H9 (cell line): Measurements from ENCODE around the gene CD244. TPM values are rescaled to one million over a fixed set of nuclear protein-coding genes. Genes with fewer than 3 reads are reported as not detected.

Experiments
- DNase-seq: peaks from one replicate; pipeline ENCODE4 v3.0.0-alpha.2; 2017
- H2AFZ ChIP-seq: one replicate; pipeline ENCODE4 v1.6.1; 2013; ENCODE audit warnings: mild to moderate bottlenecking, low read length, control low read depth, moderate library complexity
- H2AK5ac ChIP-seq: 2 replicates; pipeline ENCODE4 v1.6.1; 2013; ENCODE audit warnings: low read length, control low read depth, mixed read lengths; ENCODE audit not compliant: insufficient read length
- H2BK120ac ChIP-seq: one replicate; pipeline ENCODE4 v1.6.1; 2013; ENCODE audit warnings: low read depth, mild to moderate bottlenecking, low read length, control low read depth, inconsistent platforms; ENCODE audit not compliant: poor library complexity, severe bottlenecking
- H2BK12ac ChIP-seq: 2 replicates; pipeline ENCODE4 v1.6.1; 2013; ENCODE audit warnings: low read length, control low read depth, mixed read lengths, low read depth; ENCODE audit not compliant: insufficient read length
- H2BK15ac ChIP-seq: 2 replicates; pipeline ENCODE4 v1.6.1; 2013; ENCODE audit warnings: low read depth, low read length, control low read depth
- H2BK20ac ChIP-seq: one replicate; pipeline ENCODE4 v1.6.1; 2013; ENCODE audit warnings: low read depth, mild to moderate bottlenecking, low read length, control low read depth, inconsistent platforms; ENCODE audit not compliant: poor library complexity, severe bottlenecking
- H2BK5ac ChIP-seq: 2 replicates; pipeline ENCODE4 v1.6.1; 2013; ENCODE audit warnings: low read length, control low read depth, mixed read lengths; ENCODE audit not compliant: insufficient read length
- H3K14ac ChIP-seq: 2 replicates; pipeline ENCODE4 v1.6.1; 2013; ENCODE audit warnings: low read length, control low read depth; ENCODE audit not compliant: insufficient read depth
- H3K18ac ChIP-seq: 2 replicates; pipeline ENCODE4 v1.6.1; 2013; ENCODE audit warnings: low read depth, mild to moderate bottlenecking, mixed read lengths, low read length, control low read depth; ENCODE audit not compliant: insufficient read length
- H3K23ac ChIP-seq: 2 replicates; pipeline ENCODE4 v1.6.1; 2013; ENCODE audit warnings: low read length, control low read depth, mixed read lengths, low read depth; ENCODE audit not compliant: insufficient read length
- H3K23me2 ChIP-seq: 2 replicates; pipeline ENCODE4 v1.6.1; 2013; ENCODE audit warnings: low read depth, mild to moderate bottlenecking, mixed read lengths, low read length, control low read depth; ENCODE audit not compliant: insufficient read length, poor library complexity, severe bottlenecking
- H3K27ac ChIP-seq: 2 replicates; pipeline ENCODE4 v1.5.1; 2013; ENCODE audit warnings: low read length, control low read depth, mixed read lengths, low read depth; ENCODE audit not compliant: insufficient read length
- H3K27me3 ChIP-seq: 2 replicates; pipeline ENCODE4 v1.6.1; 2013; ENCODE audit warnings: low read length, control low read depth, inconsistent platforms; ENCODE audit not compliant: insufficient read depth
- H3K4ac ChIP-seq: 2 replicates; pipeline ENCODE4 v1.6.1; 2013; ENCODE audit warnings: low read depth, mild to moderate bottlenecking, control low read depth, inconsistent platforms, low read length, moderate library complexity
- H3K4me1 ChIP-seq: 2 replicates; pipeline ENCODE4 v1.6.1; 2013; ENCODE audit warnings: low read length, control low read depth, inconsistent platforms; ENCODE audit not compliant: insufficient read depth
- H3K4me2 ChIP-seq: 2 replicates; pipeline ENCODE4 v1.6.1; 2013; ENCODE audit warnings: low read length, control low read depth, mixed read lengths; ENCODE audit not compliant: insufficient read length, insufficient read depth
- H3K56ac ChIP-seq: 2 replicates; pipeline ENCODE4 v1.6.1; 2013; ENCODE audit warnings: low read depth, mild to moderate bottlenecking, mixed read lengths, low read length, control low read depth; ENCODE audit not compliant: insufficient read length
- H3K79me1 ChIP-seq: 2 replicates; pipeline ENCODE4 v1.6.1; 2013; ENCODE audit warnings: low read depth, mild to moderate bottlenecking, moderate library complexity, low read length, control low read depth, inconsistent platforms; ENCODE audit not compliant: insufficient read depth, poor library complexity, severe bottlenecking
- H3K79me2 ChIP-seq: 2 replicates; pipeline ENCODE4 v1.6.1; 2013; ENCODE audit warnings: low read length, control low read depth, inconsistent platforms; ENCODE audit not compliant: insufficient read depth
- H3K9ac ChIP-seq: 2 replicates; pipeline ENCODE4 v1.6.1; 2013; ENCODE audit warnings: low read length, control low read depth, mixed read lengths; ENCODE audit not compliant: insufficient read length; ENCODE audit errors: extremely low read depth
- H3K9me3 ChIP-seq: one replicate; pipeline ENCODE4 v1.6.1; 2013; ENCODE audit warnings: low read depth, low read length, inconsistent platforms; ENCODE audit not compliant: control insufficient read depth
- H3T11ph ChIP-seq: one replicate; pipeline ENCODE4 v1.6.1; 2013; ENCODE audit warnings: mild to moderate bottlenecking, low read length, control low read depth, inconsistent platforms
- H4K20me1 ChIP-seq: one replicate; pipeline ENCODE4 v1.6.1; 2013; ENCODE audit not compliant: control insufficient read depth, insufficient read length, insufficient read depth
- H4K5ac ChIP-seq: 2 replicates; pipeline ENCODE4 v1.6.1; 2013; ENCODE audit warnings: low read depth, mild to moderate bottlenecking, mixed read lengths, low read length, control low read depth; ENCODE audit not compliant: insufficient read length
- H4K8ac ChIP-seq: replicated peaks from 2 replicates; pipeline ENCODE4 v1.6.1; 2013; ENCODE audit warnings: low read length, control low read depth, mixed read lengths, low read depth; ENCODE audit not compliant: insufficient read length
- H4K91ac ChIP-seq: 2 replicates; pipeline ENCODE4 v1.6.1; 2013; ENCODE audit warnings: low read depth, mild to moderate bottlenecking, moderate library complexity, mixed read lengths, low read length, control low read depth; ENCODE audit not compliant: insufficient read length
- H3K27ac Mint-ChIP-seq, 3 experiments: 2 replicates in 2 of 3; 3 replicates in 1 of 3; pipeline ENCODE4 v1.8.0; 2020 to 2021; ENCODE audit warnings: mixed read lengths in 3 of 3, mild to moderate bottlenecking in 1 of 3, moderate library complexity in 1 of 3
- H3K27me3 Mint-ChIP-seq: 2 replicates; pipeline ENCODE4 v1.8.0; 2021; ENCODE audit warnings: low read depth, mild to moderate bottlenecking, moderate library complexity, mixed read lengths
- H3K36me3 Mint-ChIP-seq, 3 experiments: 2 replicates in 2 of 3; 3 replicates in 1 of 3; pipeline ENCODE4 v1.8.0; 2020 to 2021; ENCODE audit warnings: low read depth in 3 of 3, mixed read lengths in 3 of 3; ENCODE audit not compliant: insufficient read depth in 1 of 3
- H3K4me1 Mint-ChIP-seq, 2 experiments: 2 replicates each; pipeline ENCODE4 v1.8.0; 2020; ENCODE audit warnings: mixed read lengths in 2 of 2
- H3K4me3 Mint-ChIP-seq, 2 experiments: 2 replicates in 1 of 2; 3 replicates in 1 of 2; pipeline ENCODE4 v1.8.0; 2020 to 2021; ENCODE audit warnings: mild to moderate bottlenecking in 2 of 2, mixed read lengths in 2 of 2, moderate library complexity in 1 of 2
- H3K9me3 Mint-ChIP-seq, 2 experiments: 2 replicates in 1 of 2; 3 replicates in 1 of 2; pipeline ENCODE4 v1.8.0; 2020; ENCODE audit warnings: mild to moderate bottlenecking in 2 of 2, mixed read lengths in 2 of 2, moderate library complexity in 1 of 2
- WGBS: extraction: QIAGEN DNeasy Blood & Tissue Kit; methylation state at CpG from one replicate; pipeline ENCODE4 v1.1.7; 2013; ENCODE audit warnings: missing lambda C conversion rate, low lambda C conversion rate, mixed read lengths; ENCODE audit not compliant: insufficient read length; ENCODE audit errors: extremely low coverage; 5-methylcytosine and 5-hydroxymethylcytosine counted together
- total RNA-seq: library from RNA; stranded (reverse); gene quantifications from 2 replicates; pipeline ENCODE4 v1.2.1, GENCODE V29; 2021
- TF ChIP-seq, protein P1 (sequence below): fragments of 200-600 bp; sonication (generic); conservative IDR thresholded peaks from 3 replicates; pipeline ENCODE4 v1.8.0; 2021; ENCODE audit warnings: antibody characterized with exemption, mild to moderate bottlenecking

Gene CD244
- total RNA-seq, 1 experiment from 2014 or later = not detected

DNA sequence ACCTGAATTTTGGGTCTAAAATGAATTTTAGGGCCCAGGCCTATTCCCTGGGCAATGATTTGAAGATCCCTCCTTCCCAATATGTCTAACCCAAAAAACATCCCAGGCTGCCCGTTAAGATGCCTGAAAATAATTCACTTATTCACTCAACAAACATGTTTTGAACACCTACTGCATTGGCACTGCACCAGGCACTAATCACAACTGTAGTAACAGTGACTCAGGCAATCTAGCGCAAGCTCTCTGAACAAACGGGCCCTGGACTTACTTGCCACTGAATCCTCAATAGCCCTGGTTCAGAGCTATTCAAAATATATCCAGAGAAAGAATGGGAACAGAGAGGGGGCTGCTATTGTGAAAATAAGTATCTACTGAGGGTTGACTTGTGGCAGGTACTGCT, 4.2 kb downstream of the CD244 start:
- no peak overlapping the region for H3K23ac ChIP-seq
- H2BK120ac ChIP-seq = no peak overlapping the region
- H2AK5ac ChIP-seq = no peak overlapping the region
- no peak overlapping the region for H3K4me2 ChIP-seq
- H3K23me2 ChIP-seq = no peaks in the 10 kb centered on the region
- H3K9me3 Mint-ChIP-seq = no peaks in the 10 kb centered on the region
- no peak overlapping the region for H3T11ph ChIP-seq
- H3K27ac ChIP-seq = no peak overlapping the region
- H4K91ac ChIP-seq = no peak overlapping the region
- no peak overlapping the region for H3K56ac ChIP-seq
- no peaks in the 10 kb centered on the region for H3K27me3 ChIP-seq
- H2AFZ ChIP-seq = no peak overlapping the region
- no peak overlapping the region for H3K4me3 Mint-ChIP-seq
- no peak overlapping the region for H4K5ac ChIP-seq
- no peak overlapping the region for H3K18ac ChIP-seq
- TF ChIP-seq, protein P1, sequence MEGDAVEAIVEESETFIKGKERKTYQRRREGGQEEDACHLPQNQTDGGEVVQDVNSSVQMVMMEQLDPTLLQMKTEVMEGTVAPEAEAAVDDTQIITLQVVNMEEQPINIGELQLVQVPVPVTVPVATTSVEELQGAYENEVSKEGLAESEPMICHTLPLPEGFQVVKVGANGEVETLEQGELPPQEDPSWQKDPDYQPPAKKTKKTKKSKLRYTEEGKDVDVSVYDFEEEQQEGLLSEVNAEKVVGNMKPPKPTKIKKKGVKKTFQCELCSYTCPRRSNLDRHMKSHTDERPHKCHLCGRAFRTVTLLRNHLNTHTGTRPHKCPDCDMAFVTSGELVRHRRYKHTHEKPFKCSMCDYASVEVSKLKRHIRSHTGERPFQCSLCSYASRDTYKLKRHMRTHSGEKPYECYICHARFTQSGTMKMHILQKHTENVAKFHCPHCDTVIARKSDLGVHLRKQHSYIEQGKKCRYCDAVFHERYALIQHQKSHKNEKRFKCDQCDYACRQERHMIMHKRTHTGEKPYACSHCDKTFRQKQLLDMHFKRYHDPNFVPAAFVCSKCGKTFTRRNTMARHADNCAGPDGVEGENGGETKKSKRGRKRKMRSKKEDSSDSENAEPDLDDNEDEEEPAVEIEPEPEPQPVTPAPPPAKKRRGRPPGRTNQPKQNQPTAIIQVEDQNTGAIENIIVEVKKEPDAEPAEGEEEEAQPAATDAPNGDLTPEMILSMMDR = no peak
- H3K4me1 Mint-ChIP-seq = 0 out of 4 replicates have a peak, but pooled peaks cover 0 to 3% of the 10 kb centered on the region in 2 experiments
- H3K27me3 Mint-ChIP-seq = no peaks in the 10 kb centered on the region
- H3K79me2 ChIP-seq = no peaks in the 10 kb centered on the region
- no peak overlapping the region for H2BK20ac ChIP-seq
- no peak overlapping the region for H2BK12ac ChIP-seq
- no peak for DNase-seq
- H4K8ac ChIP-seq = no peak overlapping the region
- H3K4me1 ChIP-seq = no peaks in the 10 kb centered on the region
- H3K9me3 ChIP-seq = no peaks in the 10 kb centered on the region
- no peak overlapping the region for H2BK5ac ChIP-seq
- H3K27ac Mint-ChIP-seq = no peak overlapping the region
- H3K36me3 Mint-ChIP-seq = no peaks in the 10 kb centered on the region
- no peak overlapping the region for H3K14ac ChIP-seq
- no peak overlapping the region for H2BK15ac ChIP-seq
- no CpG with 5 or more reads among the region's 3 CpGs for WGBS
- no peak overlapping the region for H3K4ac ChIP-seq
- no peaks in the 10 kb centered on the region for H3K79me1 ChIP-seq
- H4K20me1 ChIP-seq = no peaks in the 10 kb centered on the region
- H3K9ac ChIP-seq = no peak overlapping the region
